T-helper 2 cell treated with Interferon-gamma antibody and Interleukin-4, amounts not matched to agents 100 ng/mL and 5 ng/mL, for 36 hours (primary cell): ENCODE results near the gene KIRREL3. TPM values are rescaled to one million over a fixed set of nuclear protein-coding genes. Genes with fewer than 3 reads are reported as not detected.

ENCODE experiments used
- intact Hi-C: fragments of 100-400 bp; cut with micrococcal nuclease; formaldehyde crosslinking; loops from one replicate; pipeline ENCODE4 v1.15.1; 2023
- total RNA-seq: library from RNA; stranded (reverse); gene quantifications from 2 replicates; pipeline ENCODE4 v1.2.3, GENCODE V29; 2022

KIRREL3 gene
- total RNA-seq, 1 donor from 2014 or later: not detected

- intact Hi-C loops: no loop called here
Observed at GRCh38 chr11:126476977-126477376, 523.6 kb downstream of the KIRREL3 start.

GRCh38 chr11:126476266-126476924 is 524.2 kb downstream of the KIRREL3 start:
- intact Hi-C loops: no loop called here

GRCh38 chr11:126475014-126475991 is 525.3 kb downstream of the KIRREL3 start:
- intact Hi-C loops: no loop called here

DNA sequence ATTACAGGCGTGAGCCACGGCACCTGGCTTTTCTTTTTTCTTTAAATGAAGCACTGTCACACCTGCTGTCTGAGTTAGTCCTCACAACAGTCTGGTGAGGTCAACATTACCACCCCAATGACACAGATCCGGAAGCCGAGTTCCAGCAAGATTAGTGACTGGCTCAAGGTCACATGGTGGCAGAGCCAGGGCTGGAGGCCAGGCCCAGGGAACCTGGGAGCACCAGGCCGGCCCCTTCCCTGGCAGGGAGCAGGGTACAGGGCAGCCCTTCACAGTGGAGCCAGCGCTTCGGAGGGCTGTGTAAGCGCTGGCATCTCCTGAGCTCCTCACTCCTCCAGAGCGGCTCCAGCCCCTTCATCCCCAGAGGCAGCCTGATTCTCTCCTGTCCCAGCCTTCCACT is 526.4 kb downstream of the KIRREL3 start:
- intact Hi-C loops: no loop called here

DNA sequence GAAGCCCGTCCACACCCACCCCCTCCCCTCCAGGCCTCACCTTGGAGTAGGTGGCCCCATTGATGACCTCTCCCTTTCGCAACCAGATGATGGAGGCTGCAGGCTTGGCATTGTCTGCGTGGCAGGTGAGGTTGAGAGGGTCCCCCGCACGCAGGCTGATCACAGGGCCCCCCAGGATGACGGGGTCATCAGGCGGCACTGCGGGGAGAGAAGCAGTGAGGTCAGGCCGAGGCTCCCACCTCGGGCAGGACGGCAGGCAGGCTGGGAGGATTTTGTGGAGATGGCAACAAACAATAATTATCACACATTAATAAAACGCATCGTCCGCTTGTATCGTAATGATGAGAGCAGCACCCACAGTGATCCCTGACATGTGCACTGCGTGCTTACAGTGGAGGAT is 527.3 kb downstream of the KIRREL3 start:
- intact Hi-C loops: no loop called here

DNA sequence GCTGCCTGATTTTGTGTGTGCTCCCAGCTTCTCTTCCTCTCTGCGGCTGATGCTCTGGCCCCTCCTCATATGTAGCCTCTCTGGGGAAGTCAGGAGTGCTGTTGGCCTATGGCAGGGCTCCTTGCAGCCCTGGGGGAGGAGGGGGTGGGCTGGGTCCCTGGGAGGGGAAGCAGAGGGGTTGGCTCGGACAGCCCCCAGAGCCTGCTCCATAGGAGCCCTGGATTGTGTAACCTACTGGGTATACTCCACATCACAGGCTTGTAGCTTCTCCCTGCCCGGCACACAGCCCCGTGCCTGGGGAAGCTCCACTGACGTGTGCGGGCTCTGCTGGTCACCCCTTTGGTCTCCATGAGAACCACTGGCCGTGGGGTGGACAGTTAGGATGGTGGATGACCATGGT is 531.3 kb downstream of the KIRREL3 start:
- intact Hi-C loops: no loop called here

- intact Hi-C loops: no loop called here
Observed at GRCh38 chr11:126468102-126468521, 532.5 kb downstream of the KIRREL3 start.

- intact Hi-C loops: no loop called here
Observed at GRCh38 chr11:126467471-126467870, 533.1 kb downstream of the KIRREL3 start.

GRCh38 chr11:126467046-126467370 is 533.6 kb downstream of the KIRREL3 start:
- intact Hi-C loops: no loop called here

GRCh38 chr11:126466236-126467045 is 534.1 kb downstream of the KIRREL3 start:
- intact Hi-C loops: no loop called here

- intact Hi-C loops: loop anchor here (1.0 kb wide), 1 partner anchor 15 kb away; no protein-coding TSS in a partner anchor
Observed at GRCh38 chr11:126465573-126466188, 534.9 kb downstream of the KIRREL3 start.

- intact Hi-C loops: loop anchor here (1.0 kb wide), 1 partner anchor 16 kb away; no protein-coding TSS in a partner anchor
Observed at GRCh38 chr11:126464796-126465195, 535.8 kb downstream of the KIRREL3 start.

GRCh38 chr11:126462422-126462821 is 538.1 kb downstream of the KIRREL3 start:
- intact Hi-C loops: no loop called here

DNA sequence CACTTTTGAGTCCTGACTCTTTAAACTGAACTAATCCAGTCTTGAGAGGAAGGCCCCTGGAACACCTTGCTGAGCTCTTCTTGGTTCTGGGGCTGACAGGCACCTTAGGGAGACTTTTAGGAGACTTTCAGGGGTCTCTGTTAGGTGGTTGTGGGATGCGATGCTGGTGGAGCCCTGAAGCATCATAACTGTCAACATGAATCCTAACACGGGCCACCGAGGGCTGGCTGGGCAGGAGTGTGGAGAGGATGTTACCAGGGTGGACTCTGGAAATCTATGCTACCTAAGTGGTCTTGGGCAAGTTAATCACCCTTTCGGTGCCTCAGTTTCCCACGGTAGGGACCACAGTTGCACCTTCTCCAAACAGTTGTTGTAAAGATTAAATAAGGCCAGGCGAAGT is 538.6 kb downstream of the KIRREL3 start:
- intact Hi-C loops: no loop called here

GRCh38 chr11:126461096-126461440 is 539.5 kb downstream of the KIRREL3 start:
- intact Hi-C loops: no loop called here

DNA sequence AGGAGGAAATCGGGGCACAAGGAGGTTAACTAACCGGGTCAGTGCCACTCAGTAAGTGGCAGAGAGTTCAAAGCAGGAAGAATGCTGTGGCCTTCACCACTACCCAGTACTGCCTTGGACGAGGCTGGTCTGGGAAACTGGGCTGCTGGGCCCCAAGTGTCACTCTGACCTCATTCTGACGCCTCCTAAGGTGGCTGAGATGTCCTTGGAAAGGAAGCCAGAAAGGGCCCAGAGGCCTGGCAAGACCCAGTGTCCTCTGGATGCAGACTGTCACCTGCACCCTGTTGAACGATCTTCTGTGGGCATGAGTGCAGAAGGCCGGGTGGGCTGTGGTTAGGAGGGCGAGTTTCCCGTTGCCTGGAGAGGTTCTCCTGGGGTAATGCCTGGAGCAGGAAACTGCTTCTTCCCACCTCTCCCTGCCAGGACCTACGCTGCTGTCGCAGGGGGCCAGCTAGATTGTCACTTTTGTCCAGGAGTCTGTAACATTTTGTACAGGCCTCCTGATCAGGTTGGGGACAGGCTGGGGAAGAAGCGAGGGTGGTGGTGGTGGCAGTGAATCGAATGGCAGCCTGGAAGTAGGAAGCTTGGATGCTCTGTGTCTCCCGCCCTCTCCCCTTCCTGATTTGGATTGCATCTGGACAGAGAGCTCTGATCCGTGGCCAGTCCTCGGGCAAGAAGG is 540.0 kb downstream of the KIRREL3 start:
- intact Hi-C loops: no loop called here

- intact Hi-C loops: no loop called here
Observed at GRCh38 chr11:126459691-126460281, 540.8 kb downstream of the KIRREL3 start.

DNA sequence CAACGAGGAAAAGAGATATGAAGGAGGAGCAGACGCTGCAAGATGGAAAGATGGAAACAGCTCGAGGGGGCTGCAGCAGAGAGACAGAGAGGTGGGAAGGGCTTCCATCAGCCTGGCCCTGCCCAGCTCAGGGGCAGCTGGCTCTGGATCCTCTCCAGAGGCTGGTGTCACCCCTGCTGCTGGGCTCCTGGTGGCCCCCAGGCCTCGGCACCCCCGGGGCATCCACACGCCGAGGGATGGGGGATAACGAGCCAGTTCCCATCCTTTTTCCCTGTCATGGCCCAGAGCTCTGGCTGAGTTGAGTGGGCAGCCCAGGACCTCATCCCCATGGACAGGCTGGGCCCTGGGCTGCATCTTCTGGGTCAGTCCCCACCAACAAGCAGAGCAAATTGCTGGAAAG is 542.8 kb downstream of the KIRREL3 start:
- intact Hi-C loops: no loop called here

GRCh38 chr11:126456783-126457542 is 543.6 kb downstream of the KIRREL3 start:
- intact Hi-C loops: no loop called here

GRCh38 chr11:126456089-126456488 is 544.5 kb downstream of the KIRREL3 start:
- intact Hi-C loops: no loop called here
